ENCODE data around the gene AMELX.

AMELX gene

DNA sequence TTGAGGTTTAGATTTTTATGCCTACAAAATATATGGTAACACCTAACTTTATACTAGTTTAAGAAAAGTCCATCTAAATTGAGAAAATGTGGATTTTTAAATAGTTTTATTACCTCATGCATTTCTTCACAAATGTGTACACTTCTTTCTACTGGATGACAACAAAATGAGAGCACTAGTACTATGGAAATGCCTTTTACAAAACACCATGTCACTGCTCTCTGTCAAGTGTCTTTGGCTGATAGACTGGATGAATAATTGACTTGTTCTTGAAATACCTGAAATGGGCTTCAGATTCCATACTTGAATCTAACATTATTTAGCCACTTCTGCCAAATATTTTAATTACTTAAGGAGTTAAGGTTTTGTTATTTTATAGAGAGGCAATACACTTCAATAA lies 49.5 kb downstream of the AMELX start:
- TF ChIP-seq, protein P1, sequence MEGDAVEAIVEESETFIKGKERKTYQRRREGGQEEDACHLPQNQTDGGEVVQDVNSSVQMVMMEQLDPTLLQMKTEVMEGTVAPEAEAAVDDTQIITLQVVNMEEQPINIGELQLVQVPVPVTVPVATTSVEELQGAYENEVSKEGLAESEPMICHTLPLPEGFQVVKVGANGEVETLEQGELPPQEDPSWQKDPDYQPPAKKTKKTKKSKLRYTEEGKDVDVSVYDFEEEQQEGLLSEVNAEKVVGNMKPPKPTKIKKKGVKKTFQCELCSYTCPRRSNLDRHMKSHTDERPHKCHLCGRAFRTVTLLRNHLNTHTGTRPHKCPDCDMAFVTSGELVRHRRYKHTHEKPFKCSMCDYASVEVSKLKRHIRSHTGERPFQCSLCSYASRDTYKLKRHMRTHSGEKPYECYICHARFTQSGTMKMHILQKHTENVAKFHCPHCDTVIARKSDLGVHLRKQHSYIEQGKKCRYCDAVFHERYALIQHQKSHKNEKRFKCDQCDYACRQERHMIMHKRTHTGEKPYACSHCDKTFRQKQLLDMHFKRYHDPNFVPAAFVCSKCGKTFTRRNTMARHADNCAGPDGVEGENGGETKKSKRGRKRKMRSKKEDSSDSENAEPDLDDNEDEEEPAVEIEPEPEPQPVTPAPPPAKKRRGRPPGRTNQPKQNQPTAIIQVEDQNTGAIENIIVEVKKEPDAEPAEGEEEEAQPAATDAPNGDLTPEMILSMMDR (IDR thresholded peaks at IDR 0.05; ENCODE audit: extremely low read depth, missing control alignments), result no peak
- DNase-seq (ENCODE audit: low spot score), result no peak

DNA sequence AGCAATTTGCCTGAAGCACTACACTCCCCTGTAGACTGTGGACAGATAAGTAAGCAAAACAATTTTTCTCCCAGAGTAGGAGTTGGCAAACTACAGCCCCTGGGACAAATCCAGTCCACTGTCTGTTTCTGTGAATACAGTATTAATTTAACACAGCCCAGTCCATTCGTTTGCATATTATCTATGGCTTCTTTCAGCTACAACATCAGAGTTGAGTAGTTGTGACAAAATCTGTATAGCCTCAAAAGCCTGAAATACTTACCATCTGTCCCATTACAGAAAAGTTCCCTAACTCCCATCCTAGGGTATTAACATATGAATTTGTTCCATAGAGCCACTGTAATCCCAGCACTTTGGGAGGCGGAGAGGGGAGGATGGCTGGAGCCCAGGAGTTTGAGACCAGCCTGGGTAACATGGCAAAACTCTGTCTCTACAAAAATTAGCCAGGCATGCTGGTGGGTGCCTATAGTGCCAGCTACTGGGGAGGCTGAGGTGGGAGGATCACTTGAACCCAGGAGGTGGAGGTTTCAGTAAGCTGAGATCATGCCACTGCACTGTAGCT lies 53.0 kb downstream of the AMELX start:
- TF ChIP-seq, protein P1 (IDR thresholded peaks at IDR 0.05; ENCODE audit: extremely low read depth, missing control alignments), result no peak
- no peak for DNase-seq (ENCODE audit: low spot score)

DNA sequence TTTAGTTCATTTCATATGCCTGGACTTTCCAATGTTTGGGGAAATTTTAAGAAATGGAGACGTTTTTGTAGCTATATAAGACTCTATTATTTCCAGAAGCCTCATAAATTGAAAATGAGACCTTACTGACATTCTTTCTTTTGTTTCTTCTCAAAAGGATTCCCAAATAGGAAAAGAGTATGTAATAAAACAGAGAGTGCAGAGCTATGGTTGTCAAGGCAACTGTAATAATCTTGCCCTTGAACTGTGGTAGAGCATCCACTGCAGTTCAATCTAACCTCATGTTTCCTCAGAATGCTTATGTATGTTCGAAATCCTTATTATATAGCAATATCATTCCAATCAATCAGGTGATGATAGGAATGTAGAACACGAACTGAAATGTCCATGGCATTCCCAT lies 54.1 kb downstream of the AMELX start:
- TF ChIP-seq, protein P1 (IDR thresholded peaks at IDR 0.05; ENCODE audit: extremely low read depth, missing control alignments), result no peak
- DNase-seq (ENCODE audit: low spot score), result no peak

DNA sequence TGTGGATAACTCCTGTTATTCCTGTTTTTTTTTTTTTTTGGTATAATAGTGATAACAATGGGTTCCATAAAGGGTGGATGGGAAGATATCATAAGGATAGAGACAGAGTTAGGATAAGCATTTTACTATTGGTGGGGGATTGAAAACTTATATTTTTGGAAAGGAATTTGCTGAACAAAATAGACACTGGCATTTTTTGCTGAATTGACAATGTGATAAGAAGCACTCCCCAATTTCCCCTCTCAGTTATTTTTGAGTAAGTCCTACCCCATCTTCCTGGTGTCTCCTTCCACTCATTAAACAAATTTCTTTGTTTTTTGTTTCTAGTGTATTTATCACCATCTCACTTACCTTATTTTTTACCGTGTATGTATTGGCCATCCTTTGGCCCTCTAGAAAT lies 55.8 kb downstream of the AMELX start:
- TF ChIP-seq, protein P1 (IDR thresholded peaks at IDR 0.05; ENCODE audit: extremely low read depth, missing control alignments), result no peak

DNA sequence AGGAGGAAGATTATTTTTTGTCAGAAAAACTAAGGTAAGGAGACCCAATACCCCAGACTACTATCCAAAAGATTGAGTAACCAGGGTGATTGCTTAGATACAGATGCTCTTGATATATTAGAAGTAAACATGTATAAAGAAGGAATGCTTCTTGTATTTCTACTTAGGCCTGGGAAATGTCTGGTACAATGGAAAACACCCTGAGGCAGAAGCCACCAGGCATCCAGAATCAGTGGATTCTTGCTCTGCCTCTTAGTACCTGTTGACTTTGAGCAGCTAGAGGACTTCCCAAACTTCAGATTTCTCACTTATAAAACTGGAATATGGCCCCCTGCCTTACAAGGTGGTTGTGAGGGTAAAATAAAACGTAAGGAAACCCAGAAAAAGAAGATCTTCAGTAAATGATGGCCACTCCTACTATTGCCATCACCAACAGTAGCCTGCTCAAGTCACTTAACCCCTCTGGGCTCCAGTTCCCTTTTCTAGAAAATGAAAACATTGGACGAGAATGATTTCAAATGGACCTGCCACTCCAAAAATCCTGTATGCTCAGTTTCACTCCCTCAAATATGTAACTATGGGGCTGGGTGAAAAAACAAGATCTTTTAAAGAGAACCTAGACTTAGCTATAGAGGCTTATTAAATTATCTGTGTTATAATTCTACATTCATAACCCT lies 56.6 kb downstream of the AMELX start:
- TF ChIP-seq, protein P1 (IDR thresholded peaks at IDR 0.05; ENCODE audit: extremely low read depth, missing control alignments), result no peak
- DNase-seq (ENCODE audit: low spot score), result no peak

More for the DNA sequence above, 55.8 kb downstream of the AMELX start:
- no peak for DNase-seq (ENCODE audit: low spot score)

Data from GM20000 (cell line).